NB4 (cell line): Measurements from ENCODE around the gene SEMA6A.
A peak's percentile ranks its signal among the peaks of the same experiment; 100 is the strongest.
"Not testable (repeated sequence)": the region's sequence is repeated elsewhere in the genome, so short reads cannot be mapped to it uniquely, and the experiment has no call there.

Source experiments
- DNase-seq: peaks from one replicate; pipeline ENCODE4 v3.0.0; 2010; ENCODE audit warnings: low read depth
- H3K4me3 ChIP-seq: one replicate; pipeline ENCODE4 v1.5.1; 2011; ENCODE audit warnings: mild to moderate bottlenecking, low read depth, low read length, moderate library complexity
- CTCF ChIP-seq: IDR thresholded peaks from one replicate; pipeline ENCODE4 v1.5.1; 2012; ENCODE audit warnings: low read depth, low read length
- MAX ChIP-seq: IDR thresholded peaks from 2 replicates; pipeline ENCODE4 v1.6.1; 2011; ENCODE audit warnings: low read depth, low read length
- MYC ChIP-seq: IDR thresholded peaks from 2 replicates; pipeline ENCODE4 v1.6.1; 2011; ENCODE audit warnings: low read depth, low read length
- POLR2A ChIP-seq: IDR thresholded peaks from 2 replicates; pipeline ENCODE4 v1.6.1; 2011; ENCODE audit warnings: mild to moderate bottlenecking; ENCODE audit not compliant: insufficient read length; ENCODE audit errors: extremely low read depth

The SEMA6A gene

GRCh38 chr5:116554764-116555163 lies 19.9 kb downstream of the SEMA6A start:
- no peak for TF ChIP-seq POLR2A
- no peak for TF ChIP-seq MAX
- no peak for TF ChIP-seq CTCF
- TF ChIP-seq MYC = no peak
- H3K4me3 ChIP-seq = no peak overlapping the region
- no peak for DNase-seq

- TF ChIP-seq MYC (no peak), POLR2A (no peak), MAX (no peak), CTCF (no peak)
- no peak overlapping the region for H3K4me3 ChIP-seq
- no peak for DNase-seq
Observed at GRCh38 chr5:116553366-116553765, 21.3 kb downstream of the SEMA6A start.

GRCh38 chr5:116550082-116550481 lies 24.5 kb downstream of the SEMA6A start:
- no peak for DNase-seq
- no peak for TF ChIP-seq POLR2A
- TF ChIP-seq MAX = no peak
- no peak for TF ChIP-seq CTCF
- TF ChIP-seq MYC = no peak

GRCh38 chr5:116546743-116547124 lies 27.9 kb downstream of the SEMA6A start:
- H3K4me3 ChIP-seq = no peak overlapping the region
- DNase-seq = no peak
- TF ChIP-seq MAX (no peak), CTCF (no peak), MYC (no peak), POLR2A (no peak)

More at GRCh38 chr5:116550082-116550481, 24.5 kb downstream of the SEMA6A start:
- no peak overlapping the region for H3K4me3 ChIP-seq

GRCh38 chr5:116546033-116546742 lies 28.4 kb downstream of the SEMA6A start:
- no peak overlapping the region for H3K4me3 ChIP-seq
- peak; percentile 50 for DNase-seq
- TF ChIP-seq MYC = peak; percentile 41; the same call in 1 of the 2 replicates
- no peak for TF ChIP-seq CTCF
- TF ChIP-seq MAX = peak; percentile 69
- TF ChIP-seq POLR2A = no peak

- H3K4me3 ChIP-seq, DNase-seq: not testable (repeated sequence)
Observed at GRCh38 chr5:116545465-116545864, 29.2 kb downstream of the SEMA6A start.
